HUES64 (cell line): Measurements from ENCODE around the gene PSMC4.

ENCODE experiments used
- H3K27ac ChIP-seq: 2 replicates; pipeline ENCODE4 v1.7.0; 2013; ENCODE audit warnings: low read depth, low read length, inconsistent platforms
- H3K27me3 ChIP-seq: 2 replicates; pipeline ENCODE4 v1.6.1; 2013; ENCODE audit warnings: mild to moderate bottlenecking, low read length; ENCODE audit not compliant: insufficient read depth
- H3K36me3 ChIP-seq: 2 replicates; pipeline ENCODE4 v1.6.1; 2013; ENCODE audit warnings: mild to moderate bottlenecking, low read length; ENCODE audit not compliant: insufficient read depth
- H3K4me1 ChIP-seq: 2 replicates; pipeline ENCODE4 v1.6.1; 2013; ENCODE audit warnings: mild to moderate bottlenecking, low read length, moderate library complexity; ENCODE audit not compliant: insufficient read depth
- H3K4me3 ChIP-seq: 2 replicates; pipeline ENCODE4 v1.5.1; 2013; ENCODE audit warnings: mild to moderate bottlenecking, low read length, moderate library complexity
- H3K9ac ChIP-seq: 2 replicates; pipeline ENCODE4 v1.6.1; 2013; ENCODE audit warnings: mild to moderate bottlenecking, low read depth, low read length
- H3K9me3 ChIP-seq: 2 replicates; pipeline ENCODE4 v1.6.1; 2013; ENCODE audit warnings: low read depth, low read length; ENCODE audit not compliant: insufficient read depth
- WGBS: fragments of 150-250, 120-280 bp; methylation state at CpG from one replicate; pipeline ENCODE4 v1.1.7; 2013; ENCODE audit warnings: missing lambda C conversion rate; 5-methylcytosine and 5-hydroxymethylcytosine counted together

Gene PSMC4

DNA sequence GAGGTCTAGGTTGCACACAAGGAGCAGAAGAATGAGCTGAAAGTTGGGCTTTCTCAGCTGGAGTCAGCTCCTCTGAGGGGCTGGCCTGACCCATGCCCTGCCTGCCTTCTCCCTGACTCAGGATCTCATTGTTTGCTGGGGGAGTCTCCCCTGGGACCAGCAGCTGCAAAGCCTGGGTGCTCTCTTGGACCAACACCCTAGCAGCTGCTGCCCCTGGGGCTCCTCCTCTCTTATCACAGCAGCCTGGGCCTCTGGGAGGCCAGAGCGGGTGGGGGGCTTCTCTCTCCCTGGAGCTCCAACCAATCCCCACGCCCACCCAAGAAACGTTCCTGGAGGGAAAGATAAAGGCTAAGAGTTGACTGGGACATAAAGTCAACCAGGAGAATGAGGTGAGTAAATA, 34.9 kb upstream of the PSMC4 start:
- Histone ChIP-seq H3K9me3 (no peaks in the 10 kb centered on the region), H3K36me3 (no peaks in the 10 kb centered on the region), H3K4me1 (no peaks in the 10 kb centered on the region), H3K27me3 (no peaks in the 10 kb centered on the region), H3K4me3 (no peak overlapping the region), H3K27ac (no peak overlapping the region), H3K9ac (no peak overlapping the region)
- 89% methylated on average over 3 of the region's 3 CpGs for WGBS

DNA sequence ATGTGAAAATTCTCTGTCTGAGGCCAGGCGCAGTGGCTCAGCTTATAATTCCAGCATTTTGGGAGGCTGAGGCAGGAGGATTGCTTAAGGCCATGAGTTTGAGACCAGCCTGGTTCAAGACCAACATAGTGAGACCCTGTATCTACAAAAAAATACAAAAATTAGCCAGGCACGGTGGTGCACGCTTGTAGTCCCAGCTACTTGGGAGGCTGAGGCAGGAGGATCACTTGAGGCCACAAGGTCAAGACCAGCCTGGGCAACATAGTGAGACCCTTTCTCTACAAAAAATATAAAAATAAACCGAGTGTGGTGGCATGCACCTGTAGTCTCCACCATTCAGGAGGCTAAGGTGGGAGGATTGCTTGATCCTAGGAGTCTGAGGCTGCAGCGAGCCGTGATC, 34.3 kb upstream of the PSMC4 start:
- no peaks in the 10 kb centered on the region for H3K27me3 ChIP-seq
- no peak overlapping the region for H3K9ac ChIP-seq
- 92% methylated on average over 6 of the region's 6 CpGs for WGBS
- no peak overlapping the region for H3K27ac ChIP-seq
- H3K36me3 ChIP-seq: no peaks in the 10 kb centered on the region
- peaks cover 5% of the 10 kb centered on the region; the same call in 1 of the 2 replicates for H3K4me1 ChIP-seq
- no peaks in the 10 kb centered on the region for H3K9me3 ChIP-seq
- no peak overlapping the region for H3K4me3 ChIP-seq

DNA sequence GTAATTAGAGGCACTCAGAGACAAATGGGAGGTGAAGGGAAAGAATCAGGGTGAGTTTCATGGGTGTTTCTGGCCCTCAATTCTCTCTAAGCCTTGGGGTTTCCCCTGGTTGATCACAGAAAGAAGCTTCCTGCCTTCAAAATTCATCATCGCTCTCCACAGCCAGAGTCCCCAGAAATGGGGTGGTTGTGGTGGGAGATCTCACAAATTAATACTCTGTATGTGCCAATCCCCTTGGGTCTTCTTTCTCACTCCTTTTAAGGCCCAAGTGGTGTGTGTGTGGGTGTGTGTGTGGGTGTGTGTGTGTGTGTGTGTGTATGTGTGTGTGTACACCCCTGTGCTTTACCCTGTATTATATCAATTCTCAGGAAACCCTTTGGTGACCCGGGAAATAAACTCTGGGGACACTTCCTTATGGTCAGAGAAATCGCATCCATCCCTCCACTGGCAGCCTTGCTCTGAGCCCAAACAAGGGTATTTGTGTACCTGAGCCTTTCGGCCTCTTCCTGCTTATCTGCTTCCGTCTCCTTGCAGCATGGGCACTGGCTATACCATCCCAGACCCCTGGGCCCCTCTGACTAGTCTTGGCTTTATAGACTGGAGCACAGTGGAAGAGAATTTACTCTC, 33.8 kb upstream of the PSMC4 start:
- Histone ChIP-seq H3K4me1 (peaks cover 10% of the 10 kb centered on the region; the same call in 1 of the 2 replicates), H3K9ac (no peak overlapping the region)
- WGBS: 93% methylated on average over 4 of the region's 5 CpGs

DNA sequence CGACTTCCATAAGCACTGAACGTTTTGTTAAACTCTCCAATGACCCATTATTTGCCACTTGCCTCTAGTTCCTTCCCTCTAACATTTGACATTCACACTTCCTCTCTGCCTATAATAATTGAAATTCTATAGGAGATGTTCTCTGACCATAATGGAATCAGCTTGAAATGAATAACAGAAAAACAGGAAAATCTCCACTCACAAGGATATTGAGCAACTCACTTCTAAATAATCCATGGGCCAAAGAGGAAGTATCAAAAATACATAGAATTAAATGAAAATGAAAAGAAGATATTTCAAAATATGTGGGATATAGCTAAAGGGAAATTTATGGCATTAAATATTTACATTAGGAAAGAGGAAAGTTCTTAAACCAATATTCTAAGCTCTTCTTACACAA, 33.2 kb upstream of the PSMC4 start:
- no peak overlapping the region for H3K9ac ChIP-seq

More for the DNA sequence above, 33.8 kb upstream of the PSMC4 start:
- Histone ChIP-seq H3K27me3 (no peaks in the 10 kb centered on the region), H3K36me3 (no peaks in the 10 kb centered on the region), H3K9me3 (no peaks in the 10 kb centered on the region), H3K4me3 (no peak overlapping the region), H3K27ac (no peak overlapping the region)

DNA sequence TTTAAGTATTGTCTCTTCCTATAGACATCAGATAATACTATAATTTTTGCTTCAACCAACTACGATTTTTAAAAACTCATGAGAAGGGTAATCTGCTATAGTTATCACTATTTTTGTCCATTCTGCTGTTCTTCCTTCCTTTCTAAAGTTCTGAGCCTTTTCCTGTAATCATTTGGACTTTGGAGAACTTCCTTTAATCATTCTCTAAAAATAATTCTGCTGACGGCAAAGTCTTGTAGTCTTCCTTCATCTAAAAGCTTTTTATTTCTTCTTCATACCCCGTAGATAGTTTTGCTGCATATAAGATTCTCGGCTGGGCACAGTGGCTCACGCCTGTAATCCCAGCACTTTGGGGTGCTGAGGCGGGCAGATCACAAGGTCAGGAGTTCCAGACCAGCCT, 31.4 kb upstream of the PSMC4 start:
- Histone ChIP-seq H3K27me3 (no peaks in the 10 kb centered on the region), H3K4me1 (peaks cover 12% of the 10 kb centered on the region; the same call in 1 of the 2 replicates), H3K4me3 (no peak overlapping the region), H3K36me3 (no peaks in the 10 kb centered on the region), H3K9ac (no peak overlapping the region), H3K9me3 (no peaks in the 10 kb centered on the region), H3K27ac (no peak overlapping the region)
- 96% methylated on average over 6 of the region's 6 CpGs for WGBS

More for the DNA sequence above, 33.2 kb upstream of the PSMC4 start:
- Histone ChIP-seq H3K9me3 (no peaks in the 10 kb centered on the region), H3K27ac (no peak overlapping the region), H3K4me3 (no peak overlapping the region), H3K36me3 (no peaks in the 10 kb centered on the region), H3K27me3 (no peaks in the 10 kb centered on the region), H3K4me1 (peaks cover 12% of the 10 kb centered on the region; the same call in 1 of the 2 replicates)
- 87% methylated on average over 2 of the region's 2 CpGs for WGBS

DNA sequence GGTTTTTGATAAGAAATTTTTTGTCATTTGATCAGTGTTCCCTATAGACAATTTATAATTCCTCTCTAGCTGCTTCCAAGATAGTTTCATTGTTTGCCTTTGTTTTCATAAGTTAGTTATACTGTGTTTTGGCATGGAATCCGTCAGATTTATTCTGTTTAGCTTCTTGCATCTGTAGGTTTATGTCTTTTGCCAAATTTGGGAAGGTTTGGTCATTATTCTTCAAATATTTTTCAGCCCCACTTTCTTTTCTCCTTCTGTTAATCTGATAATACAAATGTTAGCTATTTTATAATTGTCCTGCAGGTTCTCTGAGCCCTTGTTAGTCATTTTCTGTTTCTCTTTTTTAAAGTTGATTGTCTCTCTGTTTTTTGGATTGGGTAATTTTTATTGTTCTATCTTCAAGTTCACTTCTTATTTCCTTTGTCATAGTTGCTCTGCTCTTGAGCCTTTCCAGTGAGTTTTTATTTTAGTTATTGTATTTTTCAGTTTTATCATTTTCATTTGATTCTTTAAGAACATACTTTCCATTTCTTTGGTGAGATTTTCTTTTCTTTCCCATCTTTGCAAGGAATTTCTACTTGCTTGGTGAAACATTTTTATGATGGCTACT, 30.6 kb upstream of the PSMC4 start:
- no peak overlapping the region for H3K27ac ChIP-seq
- H3K27me3 ChIP-seq: no peaks in the 10 kb centered on the region

DNA sequence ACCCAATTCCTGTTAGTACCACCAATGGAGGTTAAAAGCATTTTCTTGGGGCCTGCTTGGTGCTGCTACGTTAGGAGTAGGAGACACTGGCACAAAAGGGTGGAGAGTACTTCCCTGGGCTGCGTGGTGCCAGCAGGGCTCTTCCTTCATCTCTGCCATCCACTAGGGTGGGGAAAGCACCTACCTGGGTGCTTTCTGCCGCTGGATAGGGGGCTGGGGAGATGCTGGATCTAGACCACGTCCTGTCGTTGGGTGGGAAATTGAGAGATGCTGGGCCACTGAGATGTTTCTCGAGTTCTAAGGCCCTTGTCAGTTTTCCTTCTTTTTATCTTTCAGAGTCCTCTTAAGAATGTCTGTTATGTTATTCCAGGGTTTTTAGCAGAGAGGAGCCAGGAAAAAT, 29.8 kb upstream of the PSMC4 start:
- H3K4me3 ChIP-seq: no peak overlapping the region
- H3K9ac ChIP-seq: no peak overlapping the region
- no peak overlapping the region for H3K27ac ChIP-seq
- H3K4me1 ChIP-seq: peaks cover 12% of the 10 kb centered on the region; the same call in 1 of the 2 replicates
- H3K27me3 ChIP-seq: no peaks in the 10 kb centered on the region
- H3K9me3 ChIP-seq: no peaks in the 10 kb centered on the region
- no peaks in the 10 kb centered on the region for H3K36me3 ChIP-seq
- WGBS: 91% methylated on average over 5 of the region's 6 CpGs

More for the DNA sequence above, 30.6 kb upstream of the PSMC4 start:
- WGBS: 92% methylated on average over 1 of the region's 1 CpG
- peaks cover 12% of the 10 kb centered on the region; the same call in 1 of the 2 replicates for H3K4me1 ChIP-seq
- no peak overlapping the region for H3K9ac ChIP-seq
- H3K4me3 ChIP-seq: no peak overlapping the region
- no peaks in the 10 kb centered on the region for H3K9me3 ChIP-seq
- no peaks in the 10 kb centered on the region for H3K36me3 ChIP-seq

DNA sequence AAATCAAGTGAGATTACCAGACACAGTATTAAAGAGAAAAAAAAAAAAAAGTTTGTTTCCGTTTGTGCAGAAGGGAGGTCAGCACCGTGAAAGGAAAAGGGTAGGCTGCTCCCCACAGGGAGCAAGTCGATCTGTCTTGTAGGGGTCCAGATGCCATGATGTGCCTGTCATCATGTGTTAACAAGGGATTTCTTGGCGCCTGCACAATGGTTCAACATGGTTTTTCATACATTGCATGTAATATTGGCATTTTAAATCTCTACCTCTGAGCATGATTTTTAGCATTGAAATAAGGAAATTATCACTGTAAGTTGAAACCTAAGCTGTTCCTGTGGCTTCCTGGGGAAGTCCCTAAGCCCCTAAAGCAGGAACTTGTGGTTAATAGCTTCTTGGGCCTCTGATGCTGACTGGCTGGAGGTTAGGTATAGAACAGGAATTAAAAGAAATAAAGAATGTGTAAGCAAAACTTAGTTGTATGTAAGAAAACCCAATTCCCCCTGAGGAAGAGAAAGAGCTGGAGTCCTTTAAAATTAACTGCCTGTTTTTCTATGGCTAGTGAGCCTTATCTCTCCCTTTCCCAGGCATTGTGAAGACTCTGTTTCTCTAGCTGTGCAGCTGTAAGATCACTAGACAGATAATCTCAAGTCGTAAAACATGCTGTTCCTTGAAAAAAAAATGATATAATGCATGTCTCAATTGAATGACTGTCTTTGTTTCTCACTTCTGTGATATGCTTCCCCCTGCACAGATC, 29.2 kb upstream of the PSMC4 start:
- no peak overlapping the region for H3K27ac ChIP-seq
- H3K9me3 ChIP-seq: no peaks in the 10 kb centered on the region
- H3K4me1 ChIP-seq: peaks cover 12% of the 10 kb centered on the region; the same call in 1 of the 2 replicates
- no peaks in the 10 kb centered on the region for H3K36me3 ChIP-seq
- H3K9ac ChIP-seq: no peak overlapping the region
- 61% methylated on average over 5 of the region's 5 CpGs for WGBS
- H3K27me3 ChIP-seq: no peaks in the 10 kb centered on the region
- no peak overlapping the region for H3K4me3 ChIP-seq

DNA sequence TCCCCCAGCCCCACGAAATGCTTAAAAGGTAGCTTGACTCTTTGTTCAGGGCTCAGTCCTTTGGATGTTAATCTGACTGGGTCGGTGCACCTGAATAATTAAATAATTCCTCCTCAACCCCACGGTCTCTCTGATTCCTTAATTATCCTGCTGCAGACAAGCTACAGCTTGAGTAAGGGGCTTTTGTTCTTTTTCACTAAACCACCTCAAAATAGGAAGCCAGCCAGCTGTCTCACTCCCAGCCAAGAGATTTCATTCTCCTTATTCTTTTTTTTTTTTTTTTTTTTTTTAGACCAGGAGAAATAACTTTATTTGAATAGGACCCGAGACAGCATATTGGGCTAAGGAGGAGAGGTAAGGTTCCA, 28.6 kb upstream of the PSMC4 start:
- no peak overlapping the region for H3K9ac ChIP-seq
- peaks cover 12% of the 10 kb centered on the region; the same call in 1 of the 2 replicates for H3K4me1 ChIP-seq
- 66% methylated on average over 3 of the region's 4 CpGs for WGBS
- H3K9me3 ChIP-seq: no peaks in the 10 kb centered on the region
- no peak overlapping the region for H3K27ac ChIP-seq
- no peaks in the 10 kb centered on the region for H3K27me3 ChIP-seq
- no peak overlapping the region for H3K4me3 ChIP-seq
- H3K36me3 ChIP-seq: no peaks in the 10 kb centered on the region

DNA sequence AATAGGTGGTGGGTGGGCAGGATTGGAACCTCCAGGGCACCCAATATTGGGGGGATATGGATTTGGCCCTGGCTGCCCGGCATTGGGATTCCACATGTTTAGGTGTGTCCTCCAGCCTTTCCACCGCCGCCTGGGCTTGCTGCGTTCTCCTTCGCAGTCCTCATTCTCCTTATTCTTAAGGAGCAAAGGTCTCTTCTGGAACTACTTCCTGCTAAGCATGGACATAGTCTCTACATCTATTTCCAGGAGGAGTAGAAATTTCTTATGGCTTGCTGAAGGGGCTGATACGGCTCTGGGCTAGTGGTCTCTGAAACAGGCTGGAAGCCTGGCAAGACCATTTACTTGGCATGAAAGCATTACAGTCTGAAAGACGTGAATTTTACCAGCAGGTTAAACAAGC, 27.4 kb upstream of the PSMC4 start:
- H3K27ac ChIP-seq: no peak overlapping the region
- peaks cover 12% of the 10 kb centered on the region; the same call in 1 of the 2 replicates for H3K4me1 ChIP-seq
- H3K4me3 ChIP-seq: no peak overlapping the region
- no peaks in the 10 kb centered on the region for H3K27me3 ChIP-seq
- H3K9ac ChIP-seq: no peak overlapping the region
- 89% methylated on average over 7 of the region's 7 CpGs for WGBS
- no peaks in the 10 kb centered on the region for H3K36me3 ChIP-seq
- no peaks in the 10 kb centered on the region for H3K9me3 ChIP-seq

DNA sequence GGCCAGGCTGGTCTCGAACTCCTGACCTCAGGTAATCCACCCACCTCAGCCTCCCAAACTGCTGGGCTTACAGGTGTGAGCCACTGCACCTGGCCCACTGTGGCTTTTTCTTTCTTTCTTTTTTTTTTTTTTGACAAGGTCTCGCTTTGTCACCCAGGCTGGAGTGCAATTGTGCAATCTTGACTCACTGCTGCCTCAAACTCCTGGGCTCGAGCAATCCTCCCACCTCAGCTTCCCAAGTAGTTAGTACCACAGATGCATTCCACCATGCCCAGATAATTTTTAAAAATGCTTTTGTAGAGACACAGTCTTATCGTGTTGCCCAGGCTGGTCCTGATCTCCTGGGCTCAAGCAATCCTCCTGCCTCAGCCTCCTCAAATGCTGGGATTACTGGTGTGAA, 24.4 kb upstream of the PSMC4 start:
- H3K4me1 ChIP-seq: peaks cover 8% of the 10 kb centered on the region; the same call in 1 of the 2 replicates
- no peak overlapping the region for H3K9ac ChIP-seq
- H3K4me3 ChIP-seq: no peak overlapping the region
- 94% methylated on average over 4 of the region's 4 CpGs for WGBS
- H3K9me3 ChIP-seq: no peaks in the 10 kb centered on the region
- H3K36me3 ChIP-seq: no peaks in the 10 kb centered on the region
- no peaks in the 10 kb centered on the region for H3K27me3 ChIP-seq
- H3K27ac ChIP-seq: no peak overlapping the region
